ENCODE results near the gene KAT7.

GRCh38 chr17:49872754-49873377 is 84.4 kb downstream of the KAT7 start:
- no peak for TF ChIP-seq CTCF (IDR thresholded peaks at IDR 0.05; ENCODE audit: insufficient read depth, low read length, poor library complexity, severe bottlenecking)
- no peak for TF ChIP-seq EZH2phosphoT487 (conservative IDR thresholded peaks at IDR 0.05; ENCODE audit: low read length)
